GM19452 (cell line): ENCODE data around the gene PRKG1.
"Not testable (repeated sequence)": the region's sequence is repeated elsewhere in the genome, so short reads cannot be mapped to it uniquely, and the experiment has no call there.

Source experiments
- ATAC-seq: cut with Tn5 transposase; IDR thresholded peaks from one replicate; pipeline ENCODE4 v1.9.1; 2021; ENCODE audit not compliant: unreplicated experiment

The PRKG1 gene

GRCh38 chr10:52020702-52021101 is 946.4 kb downstream of the PRKG1 start:
- ATAC-seq = no peak

DNA sequence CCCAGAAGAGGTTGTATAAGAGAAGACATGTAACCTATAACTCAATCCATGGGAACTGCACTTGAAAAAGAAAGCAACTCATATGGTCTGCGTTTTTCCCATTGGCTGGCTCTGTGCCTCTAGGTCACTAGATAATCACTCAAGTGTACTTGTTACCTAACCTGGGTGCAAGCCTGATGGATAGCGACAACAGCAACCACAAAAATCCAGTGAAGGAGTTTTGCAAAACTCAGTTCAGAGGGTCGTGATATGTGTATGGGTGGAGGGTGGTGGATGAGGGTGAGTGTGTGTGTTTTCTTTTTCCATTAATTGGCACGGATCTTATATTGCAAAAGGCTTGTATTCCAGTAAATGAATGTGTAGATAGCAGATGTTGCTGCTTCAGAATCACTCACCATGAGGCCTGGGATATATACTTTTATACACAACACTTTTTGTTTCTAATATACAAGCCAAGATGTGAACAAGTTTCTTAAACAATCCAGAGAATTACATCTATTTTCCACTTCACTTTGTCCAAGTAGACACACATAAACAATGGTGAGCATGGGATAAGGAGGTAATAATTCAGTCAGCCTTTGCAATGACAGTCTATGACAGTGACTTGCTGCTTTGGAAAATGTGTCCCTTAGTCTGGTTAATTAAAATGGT is 952.9 kb downstream of the PRKG1 start:
- ATAC-seq = no peak

- ATAC-seq = no peak
Measured at GRCh38 chr10:52028523-52028858, 954.2 kb downstream of the PRKG1 start.

DNA sequence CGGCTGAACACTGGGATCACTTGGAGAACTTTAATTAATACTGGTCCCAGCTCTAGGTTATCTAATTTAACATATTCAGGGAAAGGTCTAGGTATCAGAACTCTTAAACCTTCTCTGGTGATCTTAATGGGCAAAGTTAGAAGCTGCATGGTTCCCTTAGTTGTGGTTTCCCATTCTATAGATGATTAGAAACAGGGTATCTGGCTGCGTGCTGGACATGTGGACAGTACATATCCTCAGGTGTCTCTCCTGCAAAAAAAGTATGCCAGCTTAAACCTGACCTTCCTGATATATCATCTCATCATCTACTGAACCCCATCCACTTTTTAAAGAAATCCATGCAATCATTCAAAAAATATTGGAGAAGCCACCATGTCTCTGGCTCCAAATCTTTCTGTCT is 955.3 kb downstream of the PRKG1 start:
- no peak for ATAC-seq

DNA sequence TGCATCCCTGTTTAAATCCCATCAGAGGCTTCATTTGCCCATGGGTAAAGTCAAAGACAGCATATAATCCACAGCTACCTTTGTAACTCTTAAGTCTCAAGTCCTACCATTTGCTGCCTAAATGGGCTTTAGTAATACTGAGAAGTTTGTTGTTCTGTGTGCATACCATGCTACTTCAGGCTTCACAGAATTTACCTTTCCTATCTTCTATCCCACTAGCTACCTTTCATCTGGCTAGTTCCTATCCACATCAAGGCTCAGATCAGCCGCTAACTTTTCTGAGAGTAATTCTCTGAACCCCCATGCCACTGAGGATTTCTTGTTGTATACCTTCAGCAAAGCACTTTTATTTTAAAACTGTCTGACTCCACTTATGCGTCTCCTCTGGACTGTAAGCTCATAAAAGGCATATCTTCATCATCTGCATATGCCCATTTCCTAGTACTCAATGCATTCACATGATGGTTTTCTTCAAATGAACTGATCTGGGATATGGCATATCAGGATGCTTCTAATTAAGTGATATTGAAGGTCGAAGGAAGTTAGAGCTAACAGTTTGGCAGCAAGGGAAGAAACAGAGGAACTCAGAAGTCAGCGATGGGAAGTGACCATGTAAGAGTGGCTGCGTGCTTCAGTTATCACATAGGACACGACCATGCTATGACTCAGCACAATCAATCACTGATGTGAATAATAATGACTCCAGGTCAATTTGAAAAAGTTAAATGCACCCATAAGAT is 955.9 kb downstream of the PRKG1 start:
- no peak for ATAC-seq

GRCh38 chr10:52030975-52031374 is 956.7 kb downstream of the PRKG1 start:
- ATAC-seq = no peak

DNA sequence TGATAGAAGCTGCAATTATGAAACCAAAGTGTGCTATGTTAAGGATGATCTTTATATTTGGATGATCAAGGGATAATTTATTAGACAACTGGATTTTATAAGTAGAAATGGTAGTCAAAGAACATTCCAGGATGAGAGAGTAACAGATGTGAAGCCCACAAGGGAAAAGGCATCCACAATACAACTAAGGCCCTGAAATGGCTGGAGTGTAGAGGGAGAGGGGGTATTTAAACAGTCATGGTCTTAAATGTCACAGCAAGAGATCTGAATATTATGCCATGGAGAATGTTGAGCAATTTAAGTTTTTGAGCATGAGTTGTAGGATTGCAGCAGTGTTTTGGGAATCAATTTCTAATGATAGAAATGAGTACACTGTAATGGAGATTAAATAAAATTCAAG is 957.5 kb downstream of the PRKG1 start:
- no peak for ATAC-seq

DNA sequence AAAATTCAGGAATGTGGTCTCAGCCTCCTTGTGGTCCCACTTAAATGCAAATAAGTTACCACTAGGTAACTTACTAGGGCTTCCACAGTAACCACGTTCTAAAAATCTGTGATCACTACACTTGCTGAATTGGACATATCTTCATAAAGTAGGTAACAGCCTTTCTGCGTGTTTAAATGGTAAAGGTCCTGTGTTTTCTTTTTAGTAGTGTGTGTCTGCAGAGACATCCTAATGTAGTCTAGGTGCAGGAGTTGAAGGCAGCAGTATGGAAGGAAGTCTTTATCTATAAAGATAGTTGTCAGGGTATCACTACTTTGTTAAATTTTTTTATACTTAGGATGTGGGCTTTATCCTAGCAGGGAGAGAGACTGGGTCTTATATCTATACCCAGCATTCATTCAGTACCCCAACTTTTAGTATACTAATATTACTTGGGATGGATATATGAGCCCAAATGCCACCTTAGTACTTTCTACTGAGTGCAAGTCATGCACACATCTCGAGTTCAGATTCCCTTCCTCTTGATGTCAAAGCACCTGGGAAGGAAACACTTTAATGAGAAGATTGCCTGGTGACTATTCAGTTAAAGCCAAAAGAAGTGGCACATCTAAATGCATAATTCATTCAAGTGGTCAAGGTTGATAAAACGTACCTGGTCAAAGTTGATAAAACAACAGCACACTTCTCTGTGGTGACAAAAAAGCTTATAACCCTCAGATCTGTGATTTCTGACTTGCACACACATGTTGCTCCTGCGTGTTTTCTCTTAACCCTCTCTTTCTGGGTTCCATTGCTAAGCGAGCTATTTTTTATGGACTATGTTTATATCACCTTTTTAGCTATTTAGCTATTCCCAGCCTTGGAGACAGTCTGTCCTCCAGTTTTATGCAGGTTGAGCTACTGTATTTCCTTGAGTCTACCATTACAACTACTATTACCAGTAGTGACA is 958.7 kb downstream of the PRKG1 start:
- no peak for ATAC-seq

- ATAC-seq = not testable (repeated sequence)
Measured at GRCh38 chr10:52039002-52039793, 964.9 kb downstream of the PRKG1 start.

DNA sequence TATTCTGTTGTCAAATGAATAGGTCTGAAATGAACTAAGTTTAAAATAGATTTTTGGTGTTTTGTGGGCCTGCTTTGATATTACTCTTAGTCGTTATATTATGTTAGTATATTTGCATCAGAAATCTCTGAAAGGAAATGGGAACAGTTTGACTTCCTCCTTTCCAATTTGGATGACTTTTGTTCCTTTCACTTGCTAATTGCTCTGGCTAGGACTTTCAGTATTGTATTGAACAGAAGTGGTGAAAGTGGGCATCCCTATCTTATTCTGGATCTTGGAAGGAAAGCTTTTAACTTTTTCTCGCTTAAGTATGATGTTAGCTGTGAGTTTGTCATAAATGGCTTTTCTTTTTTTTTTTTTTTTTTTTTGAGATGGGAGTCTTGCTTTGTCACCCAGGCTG is 966.2 kb downstream of the PRKG1 start:
- ATAC-seq = no peak

- no peak for ATAC-seq
Measured at GRCh38 chr10:52043811-52044210, 969.5 kb downstream of the PRKG1 start.

GRCh38 chr10:52048051-52048450 is 973.8 kb downstream of the PRKG1 start:
- no peak for ATAC-seq

- ATAC-seq = no peak
Measured at GRCh38 chr10:52050429-52051047, 976.3 kb downstream of the PRKG1 start.

DNA sequence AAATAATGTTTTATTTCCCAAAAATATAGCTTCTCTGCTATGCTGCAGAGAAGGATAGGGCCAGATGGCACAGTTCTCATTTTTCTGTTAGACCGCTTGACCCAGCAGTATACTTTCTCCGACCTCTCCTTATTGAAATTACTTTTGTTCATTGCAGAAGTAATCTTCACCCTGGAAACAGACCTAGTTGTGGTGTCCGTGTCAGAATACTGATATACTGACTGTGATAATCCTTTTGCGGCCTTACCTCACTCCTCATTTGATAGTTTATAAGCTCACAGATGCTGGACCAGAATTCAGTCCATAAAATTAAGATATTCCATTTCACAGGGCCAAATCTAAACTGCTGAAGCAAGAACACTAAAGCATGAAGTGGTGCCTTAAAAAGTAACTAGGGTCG is 979.2 kb downstream of the PRKG1 start:
- ATAC-seq = no peak

- no peak for ATAC-seq
Measured at GRCh38 chr10:52056291-52056690, 982.0 kb downstream of the PRKG1 start.

- ATAC-seq = no peak
Measured at GRCh38 chr10:52059089-52059488, 984.8 kb downstream of the PRKG1 start.

- ATAC-seq = no peak
Measured at GRCh38 chr10:52063159-52063558, 988.9 kb downstream of the PRKG1 start.

DNA sequence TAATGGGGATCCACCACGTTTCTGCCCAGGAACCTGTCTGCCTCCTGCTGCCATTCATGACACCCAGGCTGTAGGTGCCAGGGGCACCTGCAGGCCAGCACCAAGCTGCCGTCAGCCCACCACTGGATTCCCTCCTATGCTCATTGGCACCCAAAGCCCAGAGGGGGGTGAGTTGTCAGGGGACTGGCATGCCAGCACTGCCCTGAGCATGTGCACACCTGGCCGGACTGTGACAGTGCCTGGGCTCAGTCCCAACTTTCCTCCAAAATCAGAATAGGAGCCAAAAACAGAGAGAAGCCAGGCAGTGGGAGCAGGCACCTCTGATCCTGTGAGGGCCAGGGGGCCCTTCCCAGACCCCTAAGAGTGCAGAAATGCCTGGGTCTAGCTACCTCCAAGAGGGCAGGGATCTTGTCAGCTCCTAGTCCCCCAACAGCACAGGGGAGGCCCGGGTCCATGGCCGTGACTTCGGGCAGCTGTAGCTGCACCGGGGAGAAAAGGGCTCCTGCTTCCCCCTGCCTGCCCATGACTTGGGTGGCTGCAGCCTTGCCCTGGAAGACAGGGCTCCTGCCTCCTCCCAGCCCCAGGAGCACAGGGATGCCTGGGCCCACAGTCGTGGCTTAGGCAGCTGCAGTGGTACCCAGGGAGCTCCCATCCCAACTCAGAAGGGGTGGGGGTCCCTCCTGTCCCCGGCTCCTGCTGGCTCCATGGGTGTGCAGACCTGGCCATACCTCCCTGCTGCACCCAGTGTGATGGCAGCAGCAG is 990.0 kb downstream of the PRKG1 start:
- no peak for ATAC-seq

DNA sequence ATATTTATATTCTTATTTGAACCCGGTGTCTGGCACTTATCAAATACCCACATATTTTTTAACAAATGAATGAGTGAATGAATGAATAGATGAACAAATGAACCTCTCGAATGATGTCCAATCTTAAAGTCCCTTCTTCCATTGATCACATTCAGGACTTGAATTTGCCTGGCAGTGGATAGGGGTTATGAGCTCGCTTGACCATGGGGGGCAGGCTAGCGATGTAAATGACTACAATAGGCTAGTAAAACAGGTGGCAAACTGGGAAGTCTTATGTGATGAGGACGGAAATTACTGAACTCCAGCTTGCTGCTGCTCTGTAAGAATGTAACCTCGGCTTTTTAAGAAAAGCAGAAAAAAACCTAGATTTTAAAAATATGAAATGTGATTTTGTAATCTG is 992.1 kb downstream of the PRKG1 start:
- no peak for ATAC-seq

DNA sequence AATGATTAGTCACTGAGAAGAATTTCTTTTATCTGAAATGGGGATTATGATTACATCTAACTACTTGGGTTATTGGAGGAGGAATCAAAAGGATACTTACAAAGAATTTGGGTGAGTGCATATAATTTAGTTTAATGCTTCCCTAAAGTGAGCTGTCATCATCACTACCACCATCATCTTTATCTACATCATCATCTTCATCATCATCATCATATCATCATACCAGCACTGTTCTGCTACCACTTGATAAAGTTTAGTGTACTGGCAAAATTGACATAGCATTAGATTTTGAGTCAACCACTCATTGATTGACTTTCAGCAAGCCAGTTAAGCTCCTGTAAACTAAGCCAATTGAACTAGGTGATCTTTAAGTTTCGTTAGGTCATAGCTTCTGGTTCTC is 994.2 kb downstream of the PRKG1 start:
- no peak for ATAC-seq
